Measurements from ENCODE around the gene MOK.

The MOK gene

GRCh38 chr14:102283631-102284129, 21.3 kb downstream of the MOK start:
- DNase-seq (ENCODE audit: low read depth), result no peak

DNA sequence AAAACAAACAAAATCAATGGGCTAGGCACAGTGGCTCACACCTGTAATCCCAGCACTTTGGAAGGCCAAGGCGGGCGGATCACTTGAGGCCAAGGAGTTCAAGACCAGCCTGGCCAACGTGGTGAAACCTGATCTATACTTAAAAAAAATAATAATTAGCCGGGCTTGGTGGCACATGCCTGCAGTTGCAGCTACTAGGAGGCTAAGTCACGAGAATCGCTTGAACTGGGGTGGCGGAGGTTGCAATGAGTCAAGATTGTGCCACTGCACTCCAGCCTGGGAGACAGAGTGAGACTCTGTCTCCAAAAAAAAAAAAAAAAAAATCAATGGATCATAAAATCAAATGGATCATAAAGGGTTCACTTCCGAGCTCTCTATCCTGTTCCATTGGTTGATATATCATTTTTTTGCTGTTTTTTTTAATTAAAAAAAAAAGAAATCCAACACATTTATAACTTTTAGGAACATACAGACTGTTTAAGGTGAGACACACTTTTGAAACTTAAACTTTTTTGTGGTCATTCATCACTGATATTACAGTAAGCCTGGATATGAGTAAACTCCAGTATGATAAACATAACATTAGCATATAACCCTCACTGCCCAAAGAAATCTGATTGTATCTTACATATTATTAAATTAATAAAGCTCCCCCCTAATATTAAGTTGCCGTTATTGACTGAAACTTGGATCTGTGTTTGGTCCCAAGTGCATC, 22.1 kb downstream of the MOK start:
- DNase-seq (ENCODE audit: low read depth), result no peak

- DNase-seq (ENCODE audit: low read depth), result no peak
These were observed 24.5 kb downstream of the MOK start for GRCh38 chr14:102280376-102280962.

DNA sequence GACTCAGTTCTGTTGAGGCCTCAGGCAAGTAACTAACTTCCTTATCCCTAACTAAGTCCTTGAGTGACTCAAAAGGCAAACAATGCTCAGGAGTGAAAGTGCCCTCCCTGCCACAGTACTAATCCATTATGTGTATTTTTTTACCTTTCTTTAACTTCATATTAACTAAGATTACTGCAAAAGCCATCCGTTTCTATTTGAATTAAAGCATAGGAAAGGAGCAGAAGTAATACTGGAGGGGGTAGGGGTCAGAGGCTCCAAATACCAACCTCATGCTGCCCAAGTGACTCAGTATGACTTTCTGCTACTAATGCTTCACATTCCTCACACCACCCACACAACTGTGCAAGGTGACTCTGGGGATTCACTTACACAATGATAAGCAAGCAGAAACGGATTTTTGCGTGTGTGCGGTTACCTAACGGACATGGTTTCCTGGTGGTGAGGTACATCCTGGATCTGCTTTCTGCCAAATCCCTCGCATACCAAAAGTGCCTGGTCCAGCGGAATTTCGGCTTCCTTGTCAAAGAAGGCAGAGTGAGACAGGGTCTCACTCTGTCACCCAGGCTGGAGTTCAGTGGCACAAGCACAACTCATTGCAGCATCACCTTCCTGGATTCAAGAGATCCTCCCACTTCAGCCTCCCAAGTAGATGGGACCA, 25.1 kb downstream of the MOK start:
- no peak for DNase-seq (ENCODE audit: low read depth)

DNA sequence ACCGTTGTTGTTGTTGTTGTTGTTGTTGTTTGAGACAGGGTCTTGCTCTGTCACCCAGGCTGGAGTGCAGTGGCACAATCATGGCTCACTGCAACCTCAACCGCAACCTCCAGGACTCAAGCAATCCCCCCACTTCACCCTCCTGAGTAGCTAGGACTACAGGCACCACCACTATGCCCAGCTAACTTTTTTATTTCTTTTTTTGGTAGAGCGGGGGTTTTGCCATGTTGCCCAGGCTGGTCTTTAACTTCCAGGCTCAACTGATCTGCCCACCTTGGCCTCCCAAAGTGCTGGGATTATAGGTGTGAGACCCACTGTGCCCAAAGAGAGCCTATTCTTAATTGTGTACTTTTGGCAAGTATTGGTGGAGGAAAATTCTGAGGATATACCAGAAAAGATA, 25.7 kb downstream of the MOK start:
- no peak for DNase-seq (ENCODE audit: low read depth)

DNA sequence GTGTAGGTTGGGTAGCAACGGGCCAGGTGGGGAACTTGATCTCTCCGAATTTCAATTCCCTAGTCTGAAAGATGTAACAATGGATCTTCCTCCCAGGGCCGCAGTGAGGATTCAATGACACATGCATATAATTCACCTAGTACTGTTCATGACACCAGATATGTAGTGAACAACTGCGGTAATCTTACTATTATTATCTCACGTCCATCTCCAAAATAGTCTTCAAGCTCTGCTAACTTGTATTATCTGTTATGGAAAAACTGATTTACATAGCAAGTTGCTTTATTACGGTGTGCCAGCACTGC, 26.4 kb downstream of the MOK start:
- DNase-seq (ENCODE audit: low read depth), result no peak

DNA sequence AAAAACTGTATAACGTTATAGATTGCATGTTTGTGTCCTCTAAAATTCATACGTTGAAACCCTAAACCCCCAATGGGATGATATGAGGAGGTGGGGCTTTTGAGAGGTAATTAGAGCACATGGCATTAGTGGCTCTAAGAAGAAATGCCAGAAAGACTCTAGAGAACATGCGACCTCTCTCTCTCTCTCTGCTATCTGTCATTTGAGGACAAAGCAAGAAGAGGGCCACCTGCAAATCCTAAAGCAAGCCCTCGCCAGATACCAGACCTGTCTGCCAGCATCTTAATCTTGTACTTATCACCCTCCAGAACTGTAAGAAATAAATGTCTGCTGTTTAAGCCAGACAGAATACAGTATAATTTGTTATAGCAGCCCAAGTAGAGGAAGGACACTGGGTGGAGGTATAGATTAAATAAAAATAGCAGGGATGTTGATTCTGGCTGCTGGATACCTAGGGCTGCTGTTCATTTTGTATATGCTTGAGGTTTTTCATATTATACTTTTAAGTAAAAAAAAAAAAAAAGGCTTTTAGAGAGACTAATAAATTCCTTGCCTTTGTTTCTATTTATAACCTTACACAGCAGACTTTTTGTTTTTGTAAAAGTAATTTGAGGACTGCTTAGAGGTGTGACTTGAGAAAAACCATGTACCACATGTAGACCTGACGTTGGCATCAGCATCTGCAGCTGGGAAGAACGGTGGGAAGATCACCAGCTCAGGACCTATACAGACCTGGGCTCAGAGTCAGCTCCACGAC, 26.9 kb downstream of the MOK start:
- no peak for DNase-seq (ENCODE audit: low read depth)

DNA sequence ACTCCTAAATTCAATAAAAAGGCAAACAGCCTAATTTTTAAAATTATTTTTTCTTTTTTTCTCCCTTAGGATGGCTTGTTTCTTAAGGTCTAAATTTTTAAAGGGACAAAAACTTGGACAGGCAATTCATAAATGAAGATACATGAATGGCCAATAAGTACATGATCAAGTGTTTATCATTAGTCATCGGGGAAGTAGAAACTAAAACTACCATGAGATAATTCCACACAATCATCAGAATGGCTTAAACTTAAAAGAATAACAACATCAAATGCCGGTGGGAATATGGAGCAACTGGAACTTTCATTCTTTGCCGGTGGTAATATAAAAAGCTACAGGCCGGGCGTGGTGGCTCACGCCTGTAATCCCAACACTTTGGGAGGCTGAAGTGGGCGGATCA, 29.1 kb downstream of the MOK start:
- DNase-seq (ENCODE audit: low read depth), result no peak

DNA sequence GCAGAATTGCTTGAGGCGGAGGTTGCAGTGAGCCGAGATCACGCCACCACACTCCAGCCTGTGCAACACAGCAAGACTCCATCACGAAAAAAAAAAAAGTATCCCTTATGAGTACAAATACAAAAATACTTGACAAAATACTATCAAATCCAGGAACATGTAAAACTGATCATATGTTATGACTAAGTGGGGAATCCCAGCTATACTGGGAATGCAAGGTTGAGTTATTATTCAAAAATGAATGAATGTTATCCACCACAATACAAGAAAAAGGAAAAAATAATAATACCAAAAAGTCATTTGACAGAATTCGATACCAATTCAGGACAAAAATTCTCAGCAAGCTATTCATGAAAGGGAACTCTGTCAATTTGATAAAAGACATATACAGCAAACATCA, 32.6 kb downstream of the MOK start:
- DNase-seq (ENCODE audit: low read depth), result no peak

- DNase-seq (ENCODE audit: low read depth), result no peak
These were observed 40.2 kb downstream of the MOK start for GRCh38 chr14:102264775-102265174.

GRCh38 chr14:102264355-102264754, 40.6 kb downstream of the MOK start:
- DNase-seq (ENCODE audit: low read depth), result no peak

DNA sequence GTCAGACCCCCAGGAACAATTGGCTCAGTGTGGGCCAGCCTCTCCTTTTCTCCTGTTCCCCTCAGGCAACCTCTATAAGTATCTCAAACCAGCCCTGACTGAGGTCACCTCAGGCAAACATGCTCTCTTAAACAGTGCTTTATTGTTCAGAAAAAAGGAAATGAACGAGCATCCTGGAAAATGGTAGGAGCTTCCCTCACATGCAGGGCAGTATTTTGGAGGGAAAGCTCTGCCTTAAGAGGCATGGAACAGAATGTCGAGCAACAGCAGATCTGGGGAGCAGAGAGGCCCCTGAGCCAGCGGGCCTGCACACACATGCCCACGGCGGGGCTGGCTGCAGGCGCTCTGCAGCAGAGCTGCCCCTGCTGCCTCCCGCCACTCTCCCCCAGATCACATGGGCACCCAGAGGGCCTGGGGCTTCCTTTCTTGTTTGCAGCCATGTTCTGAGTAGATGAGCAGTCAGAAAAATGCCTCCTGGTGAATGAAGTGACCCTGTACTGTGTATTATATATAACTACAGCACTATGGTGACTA, 42.0 kb downstream of the MOK start:
- no peak for DNase-seq (ENCODE audit: low read depth)

DNA sequence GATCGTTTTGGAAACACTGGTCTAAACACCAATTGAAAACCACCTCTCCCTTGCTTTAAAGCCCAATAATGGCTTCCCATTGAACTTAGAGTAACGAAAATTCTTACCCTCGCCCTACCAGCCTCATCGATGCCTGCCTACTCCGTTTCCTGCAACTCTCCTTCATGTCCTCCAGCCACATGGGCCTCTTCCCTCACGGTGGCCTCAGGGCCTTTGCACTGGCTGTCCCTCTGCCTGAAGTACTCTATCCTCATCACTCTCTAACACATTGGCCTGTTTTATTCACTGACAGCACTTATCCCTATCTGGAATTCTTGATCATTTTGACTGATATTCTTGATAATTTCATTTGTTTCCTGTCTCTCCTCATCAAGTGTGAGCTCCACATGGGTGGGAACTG, 46.8 kb downstream of the MOK start:
- no peak for DNase-seq (ENCODE audit: low read depth)

- no peak for DNase-seq (ENCODE audit: low read depth)
These were observed 48.2 kb downstream of the MOK start for GRCh38 chr14:102256716-102257115.

DNA sequence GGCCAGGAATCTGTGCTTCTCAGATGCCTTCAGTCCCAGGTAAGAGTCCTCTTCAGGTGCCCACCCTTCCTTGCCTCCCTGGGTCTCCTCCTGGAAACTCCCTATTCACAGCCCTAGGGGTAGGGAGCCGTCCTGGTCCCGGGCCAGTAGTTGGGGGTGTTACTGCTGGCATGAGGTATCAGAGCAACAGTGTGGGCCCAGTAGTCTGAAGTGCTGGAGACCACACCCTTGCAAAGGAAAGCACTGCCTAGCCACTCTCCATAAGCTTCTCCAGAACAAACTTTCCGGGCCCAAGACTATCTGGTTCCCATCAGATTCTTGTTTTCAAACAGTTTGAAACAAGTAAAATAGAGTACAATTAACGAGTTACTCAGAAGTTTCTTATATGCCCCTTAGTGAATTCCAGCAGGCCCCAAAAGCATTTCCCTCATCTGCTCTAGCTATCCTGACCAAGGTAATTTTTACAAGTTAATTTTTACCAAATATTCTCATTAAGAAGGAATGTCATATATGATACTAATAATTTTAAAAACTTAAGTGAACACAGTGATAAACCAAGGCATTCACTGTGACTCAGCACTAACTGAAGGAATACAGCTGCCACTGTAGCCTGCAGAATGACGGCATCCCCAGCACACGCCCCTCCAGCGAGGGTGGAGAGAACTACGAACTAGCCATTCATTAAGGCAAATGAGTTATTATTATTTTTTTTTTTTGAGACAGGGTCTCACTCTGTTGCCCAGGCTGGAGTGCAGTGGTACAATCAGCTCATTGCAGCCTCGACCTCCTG, 49.4 kb downstream of the MOK start:
- no peak for DNase-seq (ENCODE audit: low read depth)

GRCh38 chr14:102252834-102253801, 51.8 kb downstream of the MOK start:
- no peak for DNase-seq (ENCODE audit: low read depth)

DNA sequence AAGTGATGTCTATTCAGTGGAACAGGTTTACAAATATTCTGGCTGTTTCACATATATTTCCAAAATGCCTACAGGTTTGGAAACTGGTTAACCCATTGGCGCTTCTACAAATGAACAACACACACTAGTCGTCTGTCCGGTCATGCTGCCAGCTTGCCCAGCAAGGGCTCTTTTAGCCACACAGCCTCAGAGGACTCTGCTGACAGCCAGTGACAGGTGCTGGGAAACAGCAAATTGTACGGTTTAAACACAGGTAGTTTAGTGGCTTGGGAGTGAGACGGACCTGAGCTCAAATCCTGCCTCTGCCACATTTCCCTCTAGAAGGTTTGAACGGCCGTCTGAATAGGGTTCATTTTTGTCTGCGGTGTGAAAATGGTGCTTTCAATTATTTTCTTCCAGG, 53.8 kb downstream of the MOK start:
- DNase-seq (ENCODE audit: low read depth), result no peak

DNA sequence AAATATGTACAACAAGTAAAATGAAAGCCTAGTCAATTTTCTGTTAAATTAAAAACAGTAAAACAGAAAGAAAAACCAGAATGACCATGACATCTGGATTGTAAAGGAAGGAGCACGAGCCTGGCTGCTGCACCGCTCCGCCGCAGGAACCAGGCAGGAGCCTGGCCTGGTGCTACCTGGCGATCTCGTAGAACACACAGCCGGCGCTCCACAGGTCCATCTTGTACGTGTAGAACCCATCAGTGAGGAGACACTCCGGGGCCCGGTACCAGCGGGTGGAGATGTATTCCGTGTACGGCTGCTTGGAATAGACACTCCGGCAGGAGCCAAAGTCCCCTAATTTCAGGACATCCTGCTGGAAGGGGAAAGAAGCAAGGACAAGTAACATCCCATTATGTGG, 54.3 kb downstream of the MOK start:
- DNase-seq (ENCODE audit: low read depth), result no peak

DNA sequence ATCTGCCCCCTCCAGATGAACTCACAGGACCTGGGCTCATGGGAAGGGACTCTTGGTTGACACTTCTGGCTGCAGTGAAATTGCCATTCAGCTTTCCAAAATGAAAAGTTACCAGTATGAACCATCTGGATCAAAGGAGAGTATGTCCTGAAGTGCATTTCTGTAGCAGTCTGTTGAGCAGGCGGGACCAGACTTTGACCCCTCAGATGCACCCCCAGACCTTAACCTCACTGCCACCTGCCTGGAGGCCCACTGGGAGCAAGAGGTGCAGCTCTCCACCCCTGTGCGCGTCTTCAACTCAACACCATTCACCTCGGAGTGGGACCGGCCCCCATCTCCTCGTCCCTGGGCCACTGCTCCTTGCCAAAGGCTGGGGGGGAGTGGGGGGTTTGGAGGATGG, 55.0 kb downstream of the MOK start:
- no peak for DNase-seq (ENCODE audit: low read depth)

DNA sequence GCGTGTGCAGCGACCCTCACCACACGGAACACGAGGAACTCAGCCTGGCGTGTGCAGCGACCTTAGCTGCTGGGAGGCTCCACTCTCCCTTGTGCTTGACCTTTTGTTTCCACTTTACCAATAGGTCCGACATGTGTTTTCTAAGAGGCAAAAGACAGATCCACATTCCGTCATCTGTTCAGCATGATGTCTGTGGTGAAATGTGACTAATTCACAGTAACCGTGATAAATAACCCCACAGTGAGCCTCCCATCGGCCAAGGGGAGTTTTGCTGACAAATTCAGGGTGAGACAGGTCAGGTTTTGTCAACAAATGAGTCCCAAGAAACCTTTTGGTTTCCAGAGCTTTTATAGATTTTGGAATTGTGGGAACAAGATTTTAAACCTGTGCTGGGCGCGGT, 55.9 kb downstream of the MOK start:
- DNase-seq (ENCODE audit: low read depth), result no peak

- no peak for DNase-seq (ENCODE audit: low read depth)
These were observed 56.8 kb downstream of the MOK start for GRCh38 chr14:102248121-102248520.
